Measurements from ENCODE around the gene SLC17A5. TPM values are rescaled to one million over a fixed set of nuclear protein-coding genes. Genes with fewer than 3 reads are reported as not detected.
"Not testable (repeated sequence)": the region's sequence is repeated elsewhere in the genome, so short reads cannot be mapped to it uniquely, and the experiment has no call there.

Gene SLC17A5
- polyA plus RNA-seq, 1 experiment: 13.2 TPM

- no peak for DNase-seq (ENCODE audit: low read depth)
- Histone ChIP-seq H3K4me3 (ENCODE audit: low read depth, low read length) (no peak overlapping the region), H3K36me3 (ENCODE audit: control insufficient read depth, insufficient read depth, low read length) (peaks cover 2% of the 10 kb centered on the region; the same call in 1 of the 2 replicates), H3K27me3 (ENCODE audit: control insufficient read depth, insufficient read depth, low read length) (no peaks in the 10 kb centered on the region)
- ChIA-PET POLR2A (no interaction called here), CTCF (interaction anchor here (1.3 kb wide), 1 partner anchor 56 kb away, joined by 4 read pairs; no protein-coding TSS in a partner anchor)
- TF ChIP-seq CTCF (IDR thresholded peaks at IDR 0.05; ENCODE audit: insufficient read depth, low read depth, low read length): no peak
Measured at GRCh38 chr6:73636048-73636447, 17.7 kb downstream of the SLC17A5 start.

- no peak overlapping the region for H3K4me3 ChIP-seq (ENCODE audit: low read depth, low read length)
- no peak for TF ChIP-seq CTCF (IDR thresholded peaks at IDR 0.05; ENCODE audit: insufficient read depth, low read depth, low read length)
- H3K36me3 ChIP-seq (ENCODE audit: control insufficient read depth, insufficient read depth, low read length): peaks cover 2% of the 10 kb centered on the region; the same call in 1 of the 2 replicates
- no peaks in the 10 kb centered on the region for H3K27me3 ChIP-seq (ENCODE audit: control insufficient read depth, insufficient read depth, low read length)
- POLR2A ChIA-PET: interaction anchor here (0.6 kb wide), 1 partner anchor 1896 kb away, joined by 6 read pairs; no protein-coding TSS in a partner anchor
- CTCF ChIA-PET: interaction anchor here (1.1 to 2.3 kb wide), 3 partner anchors 13 to 22 kb away, joined by 3 to 8 read pairs (median 4); no protein-coding TSS in a partner anchor
- DNase-seq (ENCODE audit: low read depth): no peak
Measured at GRCh38 chr6:73632346-73632745, 21.4 kb downstream of the SLC17A5 start.

DNA sequence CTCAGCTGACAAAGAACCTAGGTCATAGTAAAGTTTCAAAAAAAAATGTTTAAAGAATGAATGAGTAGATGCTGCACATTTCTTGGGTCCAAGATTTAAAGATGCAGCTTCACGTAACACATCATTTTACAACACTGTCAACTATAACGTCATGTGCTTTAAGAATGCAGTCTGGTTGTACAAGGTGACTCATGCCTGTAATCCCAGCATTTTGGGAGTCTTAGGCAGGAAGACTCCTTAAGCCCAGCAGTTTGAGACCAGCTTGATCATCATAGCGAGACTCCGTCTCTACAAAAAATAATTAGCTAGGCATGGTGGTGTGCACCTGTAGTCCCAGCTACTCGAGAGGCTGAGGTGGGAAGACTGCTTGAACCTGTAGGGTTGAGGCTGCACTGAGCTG is 21.9 kb downstream of the SLC17A5 start:
- no peaks in the 10 kb centered on the region for H3K27me3 ChIP-seq (ENCODE audit: control insufficient read depth, insufficient read depth, low read length)
- TF ChIP-seq CTCF (IDR thresholded peaks at IDR 0.05; ENCODE audit: insufficient read depth, low read depth, low read length): no peak
- no peak for DNase-seq (ENCODE audit: low read depth)
- H3K4me3 ChIP-seq (ENCODE audit: low read depth, low read length): no peak overlapping the region
- CTCF ChIA-PET: interaction anchor here (1.1 to 2.3 kb wide), 3 partner anchors 13 to 21 kb away, joined by 3 to 8 read pairs (median 4); no protein-coding TSS in a partner anchor
- peaks cover 2% of the 10 kb centered on the region; the same call in 1 of the 2 replicates for H3K36me3 ChIP-seq (ENCODE audit: control insufficient read depth, insufficient read depth, low read length)
- POLR2A ChIA-PET: interaction anchor here (0.6 to 1.0 kb wide), 2 partner anchors 117 to 1897 kb away, joined by 3 to 6 read pairs; no protein-coding TSS in a partner anchor

DNA sequence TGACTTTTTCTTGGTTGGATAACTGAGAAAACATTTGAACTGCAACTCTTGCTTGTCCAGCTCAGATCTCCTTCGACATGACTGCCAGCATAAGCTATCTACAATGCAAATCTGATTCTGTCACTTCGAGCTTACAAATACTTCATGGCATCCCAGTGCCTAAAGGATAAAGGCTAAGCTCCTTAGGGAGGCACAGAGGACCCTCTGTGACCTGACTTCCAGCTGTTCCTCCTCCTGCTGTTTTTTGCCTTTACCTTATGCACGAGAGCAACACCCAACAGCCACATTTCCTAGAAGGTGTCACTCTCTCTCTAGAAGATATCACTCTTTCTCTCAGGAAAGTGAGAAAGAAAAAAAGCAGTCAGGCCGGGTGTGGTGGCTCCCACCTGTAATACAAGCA is 23.4 kb downstream of the SLC17A5 start:
- H3K27me3 ChIP-seq (ENCODE audit: control insufficient read depth, insufficient read depth, low read length): no peaks in the 10 kb centered on the region
- no peak overlapping the region for H3K4me3 ChIP-seq (ENCODE audit: low read depth, low read length)
- CTCF ChIA-PET: interaction anchor here (1.1 to 1.6 kb wide), 2 partner anchors 20 to 23 kb away, joined by 3 to 4 read pairs; partner anchors contain the start of gene SLC17A5
- no peak for DNase-seq (ENCODE audit: low read depth)
- no peak for TF ChIP-seq CTCF (IDR thresholded peaks at IDR 0.05; ENCODE audit: insufficient read depth, low read depth, low read length)
- POLR2A ChIA-PET: no interaction called here
- H3K36me3 ChIP-seq (ENCODE audit: control insufficient read depth, insufficient read depth, low read length): peaks cover 2% of the 10 kb centered on the region; the same call in 1 of the 2 replicates

DNA sequence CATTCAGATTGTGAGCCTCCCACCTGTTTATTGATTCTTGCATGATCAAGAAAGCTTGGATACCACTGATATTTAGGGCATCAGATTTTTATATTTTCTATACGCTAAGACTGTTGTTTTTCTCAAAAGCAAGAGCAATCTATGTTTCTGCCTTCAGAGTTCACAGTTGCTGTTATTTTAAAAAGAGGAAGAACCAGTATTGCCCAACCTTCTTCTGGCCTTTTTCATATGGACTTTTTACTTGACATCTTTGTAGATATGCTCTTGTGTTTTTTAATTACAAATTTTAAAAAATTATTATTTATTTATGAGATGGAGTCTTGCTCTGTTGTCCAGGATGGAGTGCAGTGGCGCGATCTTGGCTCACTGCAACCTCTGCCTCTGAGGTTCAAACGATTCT is 28.9 kb downstream of the SLC17A5 start:
- TF ChIP-seq CTCF (IDR thresholded peaks at IDR 0.05; ENCODE audit: insufficient read depth, low read depth, low read length): no peak
- Histone ChIP-seq H3K36me3 (ENCODE audit: control insufficient read depth, insufficient read depth, low read length) (no peaks in the 10 kb centered on the region), H3K4me3 (ENCODE audit: low read depth, low read length) (no peak overlapping the region), H3K27me3 (ENCODE audit: control insufficient read depth, insufficient read depth, low read length) (no peaks in the 10 kb centered on the region)
- ChIA-PET POLR2A (no interaction called here), CTCF (interaction anchor here (0.6 to 1.0 kb wide), 2 partner anchors 14 to 21 kb away, joined by 3 read pairs; no protein-coding TSS in a partner anchor)
- no peak for DNase-seq (ENCODE audit: low read depth)

DNA sequence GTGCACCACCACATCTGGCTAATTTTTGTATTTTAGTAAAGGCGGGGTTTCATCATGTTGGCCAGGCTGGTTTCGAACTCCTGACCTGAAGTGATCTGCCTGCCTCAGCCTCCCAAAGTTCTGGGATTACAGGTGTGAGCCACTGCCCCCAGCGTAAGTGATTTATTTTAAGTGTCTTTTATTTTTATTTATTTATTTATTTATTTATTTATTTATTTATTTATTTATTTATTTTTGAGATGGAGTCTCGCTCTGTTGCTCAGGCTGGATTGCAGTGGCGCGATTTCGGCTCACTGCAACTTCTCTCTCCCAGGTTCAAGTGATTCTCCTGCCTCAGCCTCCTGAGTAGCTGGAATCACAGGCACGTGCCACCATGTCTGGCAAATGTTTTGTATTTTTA is 30.3 kb downstream of the SLC17A5 start:
- H3K4me3 ChIP-seq (ENCODE audit: low read depth, low read length); H3K36me3 ChIP-seq (ENCODE audit: control insufficient read depth, insufficient read depth, low read length); H3K27me3 ChIP-seq (ENCODE audit: control insufficient read depth, insufficient read depth, low read length); POLR2A ChIA-PET; DNase-seq (ENCODE audit: low read depth): not testable (repeated sequence)
- CTCF ChIA-PET: interaction anchor here (1.3 kb wide), 1 partner anchor 111 kb away, joined by 3 read pairs; no protein-coding TSS in a partner anchor

GRCh38 chr6:73618082-73618481 is 35.7 kb downstream of the SLC17A5 start:
- H3K27me3 ChIP-seq (ENCODE audit: control insufficient read depth, insufficient read depth, low read length); POLR2A ChIA-PET: not testable (repeated sequence)
- CTCF ChIA-PET: interaction anchor here (0.8 to 1.0 kb wide), 2 partner anchors 7 to 164 kb away, joined by 3 to 6 read pairs; no protein-coding TSS in a partner anchor

More at GRCh38 chr6:73618082-73618481, 35.7 kb downstream of the SLC17A5 start:
- H3K4me3 ChIP-seq (ENCODE audit: low read depth, low read length); DNase-seq (ENCODE audit: low read depth); H3K36me3 ChIP-seq (ENCODE audit: control insufficient read depth, insufficient read depth, low read length): not testable (repeated sequence)
